ENCODE results near the gene ESRRA. TPM values are rescaled to one million over a fixed set of nuclear protein-coding genes. Genes with fewer than 3 reads are reported as not detected.

ESRRA gene
- total and polyA plus RNA-seq, 2 of the 4 experiments (the other 2 are of a cell fraction) = 10.2 to 15.0 TPM

- Histone ChIP-seq H3K36me3 (ENCODE audit: control insufficient read depth, insufficient read depth, low read length) (no peaks in the 10 kb centered on the region), H3K23ac (ENCODE audit: low read depth, low read length) (no peak within 1 kb of the TSS), H2BK120ac (ENCODE audit: low read depth, low read length) (no peak within 1 kb of the TSS), H4K5ac (ENCODE audit: low read depth, low read length) (no peak within 1 kb of the TSS), H3K9me1 (ENCODE audit: insufficient read depth, low read length) (no peaks in the 10 kb centered on the region; the same call in 1 of the 2 replicates), H3K9me3 (ENCODE audit: control insufficient read depth, insufficient read depth, low read length) (no peaks in the 10 kb centered on the region), H3K27me3 (ENCODE audit: control insufficient read depth, insufficient read depth, low read length) (peaks cover 60% of the 10 kb centered on the region), H3K27ac (ENCODE audit: insufficient read depth, low read length) (no peak within 1 kb of the TSS), H3K14ac (replicated peaks; ENCODE audit: low read depth, low read length) (no peak within 1 kb of the TSS), H4K20me1 (ENCODE audit: insufficient read depth, low read length) (peaks cover 5% of the 10 kb centered on the region; the same call in 1 of the 2 replicates), H3K9ac (ENCODE audit: low read depth, low read length) (no peak within 1 kb of the TSS), H2BK20ac (ENCODE audit: low read depth, low read length) (no peak within 1 kb of the TSS), H2BK5ac (ENCODE audit: low read depth, low read length, poor library complexity, severe bottlenecking) (no peak within 1 kb of the TSS), H3K56ac (ENCODE audit: extremely low read depth, insufficient read depth, low read length) (no peak within 1 kb of the TSS), H3K18ac (ENCODE audit: low read depth, low read length) (no peak within 1 kb of the TSS), H2AK9ac (replicated peaks; ENCODE audit: low read depth, low read length, poor library complexity) (peak within 1 kb of the TSS; percentile 37), H3K4ac (ENCODE audit: low read depth, low read length) (no peak within 1 kb of the TSS), H3K4me2 (ENCODE audit: low read depth, low read length) (peak within 1 kb of the TSS; percentile 45), H2AK5ac (ENCODE audit: low read depth, low read length) (no peak within 1 kb of the TSS), H2BK15ac (ENCODE audit: low read depth, low read length) (no peak within 1 kb of the TSS), H2AFZ (replicated peaks; ENCODE audit: low read length, poor library complexity) (peak within 1 kb of the TSS; percentile 26), H4K91ac (ENCODE audit: insufficient read depth, low read depth, low read length) (no peak within 1 kb of the TSS), H3K79me1 (ENCODE audit: low read depth in 1 of 2, low read length in 2 of 2) (peaks cover 0 to 9% of the 10 kb centered on the region in 2 experiments; a peak in 2 of 4 replicates), H3K4me1 (ENCODE audit: control insufficient read depth, insufficient read depth, low read length) (peaks cover 6% of the 10 kb centered on the region; the same call in 1 of the 2 replicates), H3K4me3 (ENCODE audit: insufficient read depth, low read depth, low read length) (peak within 1 kb of the TSS; percentile 24), H4K8ac (ENCODE audit: low read depth in 2 of 2, low read length in 2 of 2) (no peak within 1 kb of the TSS)
- dilution Hi-C loops (cut with HindIII; ENCODE audit: low sequenced_read_pairs, unreplicated experiment) (no loop called here), intact Hi-C loops (cut with micrococcal nuclease) (no loop called here), in situ Hi-C loops (cut with MboI; ENCODE audit: low sequenced_read_pairs) (no loop called here)
- no peak for DNase-seq
- BruUV-seq (replicated peaks) = no TSS peak
- ChIA-PET POLR2A (ENCODE audit: unreplicated experiment) (no interaction called here), CTCF (no interaction called here)
- 0% methylated on average over 6 of the region's 45 CpGs; no CpG with 5 or more reads in 1 of the 2 experiments for WGBS, 2 experiments (ENCODE audit: extremely low coverage in 2 of 2, insufficient read length in 1 of 2)
- no peak for TF ChIP-seq CEBPB (IDR thresholded peaks at IDR 0.05; ENCODE audit: low read depth, low read length)
- no peak for TF ChIP-seq NFE2L2 (IDR thresholded peaks at IDR 0.05; ENCODE audit: low read depth, low read length)
- no peak for TF ChIP-seq MAFK (IDR thresholded peaks at IDR 0.05; ENCODE audit: low read depth, low read length)
- TF ChIP-seq CTCF (conservative IDR thresholded peaks at IDR 0.05; ENCODE audit: low read depth, low read length) = no peak
- no peak for TF ChIP-seq SMC3 (IDR thresholded peaks at IDR 0.05; ENCODE audit: low read depth, low read length)
- ATAC-seq (ENCODE audit: low read depth) = no peak; the same call in 1 of the 2 replicates
Observed at GRCh38 chr11:64291262-64291751, 14.0 kb upstream of the ESRRA start, which contains the start of gene KCNK4. Gene KCNK4 (plus strand): TSS chr11:64291302. CDS start chr11:64293019, 1,717 bp downstream.

Measured in IMR-90 (cell line).